Heart right ventricle (tissue), 16 donors: Measurements from ENCODE around the gene CORO1C. TPM values are rescaled to one million over a fixed set of nuclear protein-coding genes. Genes with fewer than 3 reads are reported as not detected.
A peak's percentile ranks its signal among the peaks of the same experiment; 100 is the strongest.

Experiments used
- ATAC-seq, 8 donors: fragments of 200-7000 bp; cut with Tn5 transposase; one replicate each; pipeline ENCODE4 v1.9.1; 2020; ENCODE audit warnings: mild to moderate bottlenecking in 8 of 8, moderate library complexity in 8 of 8, moderate number of reproducible peaks in 1 of 8
- DNase-seq, 2 donors: peaks; one replicate each; pipeline ENCODE4 v3.0.0-alpha.2; 2020
- H3K27ac ChIP-seq, 10 donors: fragments of 200-600 bp; sonication (generic) in 2 of 10; one replicate each; pipeline versions ENCODE4 v1.5.0 to v1.8.0; 2020 to 2022; ENCODE audit warnings: mild to moderate bottlenecking in 3 of 10
- H3K27me3 ChIP-seq, 7 donors: fragments of 200-600 bp; one replicate each; pipeline ENCODE4 v1.8.0; 2021 to 2022; ENCODE audit warnings: mild to moderate bottlenecking in 2 of 7
- H3K36me3 ChIP-seq, 9 donors: fragments of 200-600 bp; sonication (generic) in 1 of 9; one replicate each; pipeline versions ENCODE4 v1.5.0 to v1.8.0; 2020 to 2022; ENCODE audit warnings: mild to moderate bottlenecking in 2 of 9
- H3K4me1 ChIP-seq, 9 donors: fragments of 200-600 bp; sonication (generic) in 1 of 9; one replicate each; pipeline versions ENCODE4 v1.5.0 to v1.8.0; 2020 to 2022; ENCODE audit warnings: mild to moderate bottlenecking in 4 of 9
- H3K4me3 ChIP-seq, 10 donors: fragments of 200-600 bp; sonication (generic) in 2 of 10; one replicate each; pipeline versions ENCODE4 v1.5.0 to v1.8.0; 2020 to 2022; ENCODE audit warnings: mild to moderate bottlenecking in 7 of 10, moderate library complexity in 2 of 10
- H3K9me3 ChIP-seq, 11 donors: fragments of 200-600 bp in 10 of 11; sonication (generic) in 2 of 11; one replicate each; pipeline versions ENCODE4 v1.5.0 to v1.8.0; 2013 to 2022; ENCODE audit warnings: mild to moderate bottlenecking in 2 of 11, control low read depth in 1 of 11, moderate library complexity in 1 of 11
- CTCF ChIP-seq, 9 donors: fragments of 200-600 bp; sonication (generic) in 2 of 9; IDR thresholded peaks; one replicate each; pipeline versions ENCODE4 v1.5.0 to v1.8.0; 2021 to 2022; ENCODE audit warnings: antibody characterized with exemption in 9 of 9, mild to moderate bottlenecking in 5 of 9, moderate library complexity in 1 of 9
- WGBS, 2 donors: extraction: QIAGEN DNeasy Blood & Tissue Kit; methylation state at CpG; one replicate each; pipeline ENCODE4 v1.1.7; 2013; ENCODE audit warnings: inconsistent platforms in 1 of 2; 5-methylcytosine and 5-hydroxymethylcytosine counted together
- intact Hi-C, 10 donors: fragments of 100-400 bp; cut with DNase I; formaldehyde crosslinking; loops; one replicate each; pipeline versions ENCODE4 v1.11.1 to v1.14.2; 2022
- polyA plus RNA-seq, 2 donors: library from polyadenylated mRNA; stranded (reverse); fragments of 200-250 nt; gene quantifications; one replicate each; pipeline ENCODE4 v1.2.3, GENCODE V29; 2013
- total RNA-seq, 10 donors: library from RNA; stranded (reverse); fragmentation: NEBNext Ultra II Directional in 3 of 10; extraction: Animal tissue kit (Norgen Biotek cat#: 25700) in 3 of 10; gene quantifications; one replicate each; pipeline versions ENCODE4 v1.2.1 to v1.2.4, GENCODE V29; 2021 to 2023
- donor health status: Arrhythmogenic right ventricular cardiomyopathy.
- donor health status: ischemic (EF 13 %, LVEDD 7.1; RV severe dilation, severe dysfunction).
- donor health status: healthy with polysubstance abuse.
- donor health status: DM: no; HTN: yes; CAD: no.
- donor health status: DM: no; HTN: no; CAD: no.
- donor health status: ischemic (EF 25% LVEDD 6.9; RV normal size, moderate dysfunction).
- donor health status: ischemic (EF 25% LVEDD 5.7; RV mildly dilated, moderate dysfunction).
- donor health status: healthy.
- donor health status: DM: yes; HTN: yes; CAD: no.
- donor health status: Ischemic cardiomyopathy.
- donor health status: ischemic (EF 35%, LVEDD 5.7; RV mildly dilated, moderate dysfunction).
- donor health status: nonischemic (EF 11% LVEDD 7.7; RV severe dilation, severe dysfunction).
- donor health status: DM: yes; HTN: yes; CAD: no.
- donor health status: PGD.
- donor health status: ischemic (EF 29% LVEDD 5.4; RV normal size, mild dysfunction).
- donor health status: nonischemic (EF 23%, LVEDD 6.1; RV moderate dilation, normal function).

The CORO1C gene
- total and polyA plus RNA-seq, 12 donors, result 25.5 to 88.6 (median 58.2) TPM

- intact Hi-C loops, result loop anchor here in 2 of 10 donors (2.0 to 10.0 kb wide), 2 partner anchors 48 to 62 kb away; no protein-coding TSS in a partner anchor
- 43 to 44% methylated on average over 1 of the region's 1 CpG for WGBS, 2 donors
- no peak overlapping the region for H3K4me3 ChIP-seq
Observed at GRCh38 chr12:108722463-108722862, 8.9 kb downstream of the CORO1C start.

GRCh38 chr12:108721824-108722223 is 9.5 kb downstream of the CORO1C start:
- H3K27ac ChIP-seq, result peak overlapping the region in 7 of 10 donors; percentile 53 to 78 (median 63)
- no peaks in the 10 kb centered on the region for H3K9me3 ChIP-seq
- ATAC-seq (no peak), DNase-seq (no peak)
- 58 to 72% methylated on average over 2 of the region's 2 CpGs for WGBS, 2 donors
- peaks cover 0 to 12% (median 0%) of the 10 kb centered on the region in 9 donors for H3K36me3 ChIP-seq
- TF ChIP-seq CTCF (IDR thresholded peaks at IDR 0.05), result no peak
- no peaks in the 10 kb centered on the region for H3K27me3 ChIP-seq
- H3K4me3 ChIP-seq, result no peak overlapping the region
- intact Hi-C loops, result loop anchor here in 2 of 10 donors (2.0 to 10.0 kb wide), 2 partner anchors 47 to 63 kb away; no protein-coding TSS in a partner anchor
- peaks cover 14 to 95% (median 86%) of the 10 kb centered on the region in 9 donors for H3K4me1 ChIP-seq

More at GRCh38 chr12:108722463-108722862, 8.9 kb downstream of the CORO1C start:
- no peak for DNase-seq
- H3K27me3 ChIP-seq, result no peaks in the 10 kb centered on the region
- H3K27ac ChIP-seq, result peak overlapping the region in 9 of 10 donors; percentile 33 to 78 (median 60)
- TF ChIP-seq CTCF (IDR thresholded peaks at IDR 0.05), result no peak
- peaks cover 14 to 95% (median 83%) of the 10 kb centered on the region in 9 donors for H3K4me1 ChIP-seq
- peak in 2 of 8 donors; percentile 3 to 19 for ATAC-seq
- no peaks in the 10 kb centered on the region for H3K9me3 ChIP-seq
- peaks cover 0 to 5% (median 0%) of the 10 kb centered on the region in 9 donors for H3K36me3 ChIP-seq

- ATAC-seq (peak in 3 of 8 donors; percentile 22 to 39 (median 30)), DNase-seq (no peak)
- peaks cover 14 to 97% (median 83%) of the 10 kb centered on the region in 9 donors for H3K4me1 ChIP-seq
- no peak for TF ChIP-seq CTCF (IDR thresholded peaks at IDR 0.05)
- H3K9me3 ChIP-seq, result no peaks in the 10 kb centered on the region
- H3K4me3 ChIP-seq, result no peak overlapping the region
- H3K36me3 ChIP-seq, result peaks cover 0 to 18% (median 0%) of the 10 kb centered on the region in 9 donors
- WGBS, 2 donors, result 81 to 86% methylated on average over 5 of the region's 5 CpGs
- H3K27ac ChIP-seq, result peak overlapping the region in 6 of 10 donors; percentile 53 to 78 (median 68)
- no peaks in the 10 kb centered on the region for H3K27me3 ChIP-seq
- intact Hi-C loops, result loop anchor here in 1 of 10 donors (10.0 kb wide), 1 partner anchor 46 kb away; no protein-coding TSS in a partner anchor
Observed at GRCh38 chr12:108720757-108721514, 10.4 kb downstream of the CORO1C start.

GRCh38 chr12:108717243-108717642 is 14.1 kb downstream of the CORO1C start:
- no peak for TF ChIP-seq CTCF (IDR thresholded peaks at IDR 0.05)
- WGBS, 2 donors, result 57 to 64% methylated on average over 5 of the region's 5 CpGs
- intact Hi-C loops, result no loop called here
- ATAC-seq, result no peak
- Histone ChIP-seq H3K27me3 (no peaks in the 10 kb centered on the region), H3K4me3 (no peak overlapping the region), H3K9me3 (no peaks in the 10 kb centered on the region), H3K27ac (peak overlapping the region in 2 of 10 donors; percentile 7 to 27), H3K36me3 (peaks cover 0 to 18% (median 0%) of the 10 kb centered on the region in 9 donors), H3K4me1 (peaks cover 9 to 94% (median 76%) of the 10 kb centered on the region in 9 donors)
- no peak for DNase-seq
